GM19438 (cell line): ENCODE results near the gene KANK2.

Experiments
- ATAC-seq: cut with Tn5 transposase; IDR thresholded peaks from one replicate; pipeline ENCODE4 v1.9.1; 2021; ENCODE audit warnings: low read depth; ENCODE audit not compliant: unreplicated experiment

The KANK2 gene

GRCh38 chr19:11226716-11227166 lies 29.4 kb upstream of the KANK2 start:
- no peak for ATAC-seq

- ATAC-seq: no peak
Measured at GRCh38 chr19:11225815-11226214, 28.5 kb upstream of the KANK2 start.

DNA sequence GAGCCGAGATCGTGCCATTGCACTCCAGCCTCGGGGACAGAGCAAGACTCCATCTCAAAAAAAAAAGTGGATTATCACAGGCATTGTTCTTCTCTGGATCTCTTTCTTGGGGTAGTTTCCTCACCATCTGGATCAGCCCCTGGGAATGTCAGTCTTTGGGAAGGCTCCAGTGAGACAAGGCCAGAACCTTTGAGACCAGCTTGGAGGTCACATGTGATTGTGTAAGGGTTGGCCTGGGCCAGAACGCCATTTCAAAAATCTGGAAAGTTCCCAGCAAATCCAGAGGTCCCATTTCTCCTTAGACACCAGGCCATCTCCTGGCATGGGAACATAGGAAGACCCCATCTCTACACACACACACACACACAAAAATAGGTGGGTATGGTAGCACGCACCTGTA lies 27.8 kb upstream of the KANK2 start:
- no peak for ATAC-seq

DNA sequence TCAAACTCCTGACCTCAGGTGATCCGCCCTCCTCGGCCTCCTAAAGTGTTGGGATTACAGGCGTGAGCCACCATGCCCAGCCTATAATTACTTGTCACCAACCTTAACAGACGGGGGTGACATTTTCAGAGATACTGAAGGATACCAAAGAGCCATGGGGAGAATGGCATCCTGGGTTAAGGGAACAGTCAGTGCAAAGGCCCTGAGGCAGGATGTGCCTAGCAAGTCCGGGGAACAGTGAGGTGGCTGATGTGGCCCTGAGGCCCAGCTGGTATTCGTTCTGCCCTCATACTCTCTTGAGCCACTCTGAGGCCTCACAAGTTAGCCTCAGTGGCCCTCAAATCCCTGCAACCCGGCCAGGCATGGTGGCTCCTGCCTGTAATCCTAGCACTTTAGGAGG lies 27.1 kb upstream of the KANK2 start:
- ATAC-seq: no peak

DNA sequence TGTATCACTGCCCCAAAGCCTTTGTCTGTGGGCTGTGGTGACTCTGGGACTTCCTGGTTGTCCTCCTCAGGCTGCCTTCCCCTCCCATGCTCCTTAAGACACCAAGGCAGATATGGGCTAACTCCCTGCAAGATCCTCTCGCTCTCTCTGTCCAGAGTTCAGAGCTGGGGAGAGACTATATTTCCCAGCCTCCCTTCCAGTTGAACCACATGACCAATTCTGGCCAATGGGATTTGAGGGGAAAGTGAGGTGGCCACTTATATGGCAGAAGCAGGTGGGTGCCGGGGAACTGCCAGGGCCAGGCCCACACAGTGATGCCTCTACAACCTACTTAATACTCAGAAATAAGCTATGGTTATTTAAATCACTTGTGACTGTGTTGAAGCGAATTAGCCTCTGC lies 25.9 kb upstream of the KANK2 start:
- ATAC-seq: no peak

DNA sequence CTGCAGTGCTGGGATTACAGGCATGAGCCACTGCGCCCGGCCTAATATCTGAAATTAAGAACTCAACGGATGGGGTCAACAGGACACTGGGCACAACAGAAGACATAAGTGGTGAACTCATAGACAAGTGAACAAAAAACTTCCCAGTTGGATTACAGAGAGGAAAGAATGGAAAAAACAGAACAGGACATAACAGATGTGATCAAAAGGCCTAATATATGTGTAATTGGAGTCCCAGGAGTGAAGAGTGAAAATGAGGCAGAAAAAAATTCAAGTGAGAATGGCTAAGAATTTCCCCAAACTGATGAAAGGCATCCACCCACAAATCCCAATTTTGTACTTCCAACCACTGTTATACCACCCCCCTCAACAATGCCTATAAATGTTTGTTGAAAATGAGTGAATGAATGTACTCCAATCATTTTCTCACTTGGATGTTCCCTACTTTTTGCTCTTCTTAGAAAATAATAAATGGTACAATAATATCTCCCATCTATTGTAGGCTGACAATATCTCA lies 23.8 kb upstream of the KANK2 start:
- no peak for ATAC-seq

- no peak for ATAC-seq
Measured at GRCh38 chr19:11214387-11214786, 17.0 kb upstream of the KANK2 start.

GRCh38 chr19:11210656-11210928 lies 13.2 kb upstream of the KANK2 start:
- no peak for ATAC-seq

DNA sequence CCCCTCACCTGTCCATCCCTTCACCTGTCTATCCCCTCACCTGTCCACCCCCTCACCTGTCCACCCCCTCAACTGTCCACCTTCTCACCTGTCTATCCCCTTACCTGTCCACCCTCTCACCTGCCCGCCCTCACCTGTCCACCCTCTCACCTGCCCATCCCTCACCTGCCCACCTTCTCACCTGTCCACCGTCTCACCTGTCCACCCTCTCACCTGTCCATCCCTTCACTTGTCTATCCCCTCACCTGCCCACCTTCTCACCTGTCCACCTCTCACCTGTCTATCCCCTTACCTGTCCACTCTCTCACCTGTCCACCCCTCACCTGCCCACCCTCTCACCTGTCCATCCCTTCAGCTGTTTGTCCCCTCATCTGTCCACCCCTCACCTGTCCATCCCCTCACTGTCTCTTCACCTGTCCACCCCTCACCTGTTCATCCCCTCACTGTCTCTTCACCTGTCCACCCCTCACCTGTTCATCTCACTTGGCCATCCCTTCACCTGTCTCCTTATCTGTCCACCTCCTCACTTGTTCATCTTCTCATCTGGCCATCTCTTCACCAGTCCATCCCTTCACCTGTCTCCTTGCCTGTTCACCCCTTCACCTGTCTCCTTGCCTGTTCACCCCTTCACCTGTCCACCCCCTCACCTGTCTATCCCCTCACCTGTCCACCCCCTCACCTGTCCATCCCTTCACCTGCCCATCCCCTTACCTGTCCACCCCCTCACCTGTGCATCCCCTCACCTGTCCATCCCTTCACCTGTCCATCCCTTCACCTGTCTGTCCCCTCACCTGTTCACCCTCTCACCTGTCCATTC lies 12.7 kb upstream of the KANK2 start:
- no peak for ATAC-seq

DNA sequence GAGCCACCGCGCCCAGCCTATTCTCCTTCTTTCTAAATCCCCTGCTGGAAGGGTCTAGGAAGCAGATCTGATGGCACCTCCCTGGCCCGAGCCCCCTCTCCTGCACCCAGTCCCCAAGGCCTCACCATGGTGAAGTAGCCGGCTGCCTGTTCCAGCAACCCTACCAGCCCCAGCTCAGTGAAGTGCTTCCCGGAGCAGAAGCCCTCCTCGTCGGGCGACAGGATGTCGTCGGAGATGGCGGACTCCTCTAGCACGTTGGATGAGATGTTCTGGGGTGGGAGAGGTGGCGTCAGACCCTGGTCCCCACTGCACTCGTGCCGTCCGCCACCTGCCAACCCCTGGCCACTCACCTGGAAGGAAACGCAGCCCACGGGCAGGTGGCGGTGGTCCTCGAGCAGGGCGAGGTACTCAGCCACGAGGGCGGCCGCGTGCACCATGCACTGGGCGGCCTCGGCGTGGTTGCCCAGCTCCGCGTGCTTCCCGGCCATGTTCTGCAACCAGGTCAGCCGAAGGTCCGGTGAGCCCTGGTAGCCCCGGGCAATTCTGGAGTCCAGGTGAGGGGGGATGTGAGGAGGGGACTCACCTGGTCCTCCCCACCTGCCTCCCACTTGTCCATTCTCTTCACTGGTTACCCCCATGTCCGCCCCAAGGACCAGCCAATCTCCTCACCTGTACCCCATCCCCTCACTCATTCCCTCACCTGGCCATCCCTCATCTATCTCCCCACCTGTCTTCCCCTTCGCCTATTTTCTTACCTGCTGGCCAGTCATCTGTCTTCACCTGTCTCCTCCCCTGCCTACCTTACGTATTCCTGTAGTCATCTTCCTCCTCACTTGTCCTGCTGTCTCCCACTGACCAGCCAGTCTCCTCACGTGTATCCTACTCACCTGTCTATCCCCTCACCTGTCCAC lies 11.5 kb upstream of the KANK2 start:
- no peak for ATAC-seq

GRCh38 chr19:11205939-11206570 lies 8.7 kb upstream of the KANK2 start:
- ATAC-seq: no peak

DNA sequence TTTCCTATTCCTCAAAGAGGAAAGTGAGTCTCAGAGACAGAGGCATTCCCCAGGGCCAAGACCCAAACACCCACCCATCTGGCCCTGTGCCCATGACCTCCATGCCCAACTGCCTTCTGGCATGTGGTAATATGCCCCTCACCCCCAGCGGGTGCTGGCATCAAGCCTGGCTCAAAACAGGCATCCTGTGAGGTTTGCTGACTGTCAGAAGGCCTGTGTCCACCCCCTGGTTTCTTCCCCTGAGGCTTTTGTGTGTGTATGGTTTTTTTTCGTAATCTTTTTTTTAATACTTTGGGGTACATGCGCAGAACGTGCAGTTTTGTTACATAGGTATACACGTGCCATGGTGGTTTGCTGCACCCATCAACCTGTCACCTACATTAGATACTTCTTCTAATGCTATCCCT lies 7.6 kb upstream of the KANK2 start:
- ATAC-seq: no peak

- no peak for ATAC-seq
Measured at GRCh38 chr19:11204076-11204602, 6.8 kb upstream of the KANK2 start.

DNA sequence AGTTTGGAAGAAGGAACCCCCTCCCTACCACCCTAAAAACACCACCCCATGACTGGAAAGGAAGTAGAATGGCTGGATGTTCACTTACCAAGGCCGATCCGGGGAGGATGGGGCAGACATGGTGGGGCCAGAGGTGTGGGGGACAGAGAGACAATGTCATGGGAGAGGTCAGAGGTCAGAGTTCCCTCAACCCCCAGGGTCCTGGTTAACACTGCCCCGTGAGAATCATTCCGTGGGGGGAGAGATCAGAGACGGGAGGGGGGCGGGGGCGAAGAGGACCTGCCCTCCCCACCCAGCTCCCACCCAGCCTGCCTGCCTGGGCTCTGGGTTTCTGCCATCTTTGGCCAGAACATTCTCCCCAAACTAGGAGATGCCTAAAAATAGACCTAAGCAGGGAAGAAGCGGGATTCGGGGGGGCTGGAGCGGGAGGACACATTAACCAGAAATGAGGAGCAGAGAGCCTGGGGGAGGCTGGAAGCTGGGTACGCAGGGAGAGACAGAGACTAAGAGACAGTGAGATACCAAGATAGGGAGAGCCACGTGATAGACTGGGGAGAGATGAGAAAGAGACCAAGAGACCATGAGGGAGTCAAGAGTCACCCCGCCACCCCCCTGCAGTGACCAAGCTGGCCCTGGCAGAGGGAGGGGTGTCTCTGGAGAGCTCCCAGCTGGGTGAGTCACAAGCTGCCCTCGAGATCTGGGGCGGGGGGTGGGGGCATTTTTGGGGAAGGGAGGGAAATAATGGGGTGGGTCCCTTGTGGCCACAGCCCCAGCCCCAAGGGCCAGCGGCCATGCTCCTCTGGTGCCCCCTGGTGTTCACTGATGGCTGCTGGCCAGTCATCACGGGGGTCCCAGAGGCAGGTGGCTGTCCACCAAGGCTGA lies 6.1 kb upstream of the KANK2 start:
- ATAC-seq: no peak

- no peak for ATAC-seq
Measured at GRCh38 chr19:11202488-11203193, 5.3 kb upstream of the KANK2 start.

DNA sequence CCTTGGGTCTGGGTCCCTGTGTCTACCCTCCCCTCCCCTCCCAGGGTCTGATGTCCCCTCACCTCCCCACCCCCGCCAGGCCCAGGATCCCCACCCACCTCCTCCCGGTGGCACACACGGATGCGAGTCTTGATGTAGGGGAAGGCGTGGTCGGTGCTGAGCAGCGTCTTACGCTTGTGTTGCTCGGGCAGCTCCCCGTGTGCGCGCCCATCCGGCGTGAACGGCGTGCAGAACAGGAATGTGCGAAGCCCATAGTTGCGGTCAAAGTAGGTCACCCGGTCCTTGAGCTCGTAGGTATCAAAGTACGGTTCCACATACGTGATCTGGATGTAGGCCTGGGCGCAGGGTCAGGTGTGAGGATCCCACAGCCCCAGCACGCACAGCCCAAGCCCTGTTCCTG lies 4.4 kb upstream of the KANK2 start:
- ATAC-seq: no peak

- no peak for ATAC-seq
Measured at GRCh38 chr19:11200931-11201330, 3.6 kb upstream of the KANK2 start.

- no peak for ATAC-seq
Measured at GRCh38 chr19:11200015-11200574, 2.8 kb upstream of the KANK2 start.

- ATAC-seq: no peak
Measured at GRCh38 chr19:11199517-11199916, 2.2 kb upstream of the KANK2 start.
